GM13977 (cell line): ENCODE results near the gene CD79A.
"Not testable (repeated sequence)": the region's sequence is repeated elsewhere in the genome, so short reads cannot be mapped to it uniquely, and the experiment has no call there.

ENCODE experiments used
- DNase-seq: peaks from one replicate; pipeline ENCODE4 v3.0.0; 2012; ENCODE audit warnings: low spot score
- CTCF ChIP-seq: IDR thresholded peaks from 2 replicates; pipeline ENCODE4 v1.5.1; 2012; ENCODE audit warnings: mild to moderate bottlenecking, control low read depth; ENCODE audit not compliant: insufficient read depth; ENCODE audit errors: extremely low read depth, missing control alignments
- in situ Hi-C: fragments of 300-500 bp; cut with MboI; formaldehyde crosslinking; loops from one replicate; pipeline ENCODE4 v1.12.0; 2022; ENCODE audit warnings: low sequenced_read_pairs, low pct_unique_long_range_greater_than_20kb, mixed read lengths, inconsistent platforms; ENCODE audit not compliant: unreplicated experiment

Gene CD79A

GRCh38 chr19:41869374-41869955 lies 7.6 kb upstream of the CD79A start:
- in situ Hi-C loops = no loop called here
- no peak for DNase-seq
- no peak for TF ChIP-seq CTCF

- in situ Hi-C loops = loop anchor here (5.0 kb wide), 1 partner anchor 82 kb away; no protein-coding TSS in a partner anchor
- TF ChIP-seq CTCF = no peak
- DNase-seq = no peak
Measured at GRCh38 chr19:41870401-41870873, 6.6 kb upstream of the CD79A start.

GRCh38 chr19:41871573-41872383 lies 5.3 kb upstream of the CD79A start:
- DNase-seq = peak; percentile 77
- in situ Hi-C loops = loop anchor here (5.0 kb wide), 1 partner anchor 81 kb away; no protein-coding TSS in a partner anchor
- no peak for TF ChIP-seq CTCF

GRCh38 chr19:41872384-41872774 lies 4.7 kb upstream of the CD79A start:
- in situ Hi-C loops = loop anchor here (5.0 kb wide), 1 partner anchor 80 kb away; no protein-coding TSS in a partner anchor
- no peak for DNase-seq
- TF ChIP-seq CTCF = no peak

- no peak for DNase-seq
- peak; percentile 96 for TF ChIP-seq CTCF
- in situ Hi-C loops = loop anchor here (5.0 kb wide), 1 partner anchor 79 kb away; no protein-coding TSS in a partner anchor
Measured at GRCh38 chr19:41872775-41873647, 4.1 kb upstream of the CD79A start.

- DNase-seq, in situ Hi-C loops: not testable (repeated sequence)
Measured at GRCh38 chr19:41875973-41876372, 1.1 kb upstream of the CD79A start.
